Activated CD4-positive, alpha-beta memory T cell treated with anti-CD3 and anti-CD28 coated beads, Interleukin-2, amount 10 ng/mL, durations not matched to agents 7 days and 5 days (primary cell): ENCODE results near the gene COL2A1. TPM values are rescaled to one million over a fixed set of nuclear protein-coding genes. Genes with fewer than 3 reads are reported as not detected.
A peak's percentile ranks its signal among the peaks of the same experiment; 100 is the strongest.

ENCODE experiments used
- CTCF ChIA-PET: fragments of 350-600 bp; sonication (Branson Sonifier 250); formaldehyde crosslinking; loops from one replicate; lab custom pipeline; 2021; ENCODE audit warnings: antibody characterized with exemption, inconsistent platforms; lab: Charles Lee
- POLR2A ChIA-PET: fragments of 350-600 bp; sonication (Branson Sonifier 250); formaldehyde crosslinking; loops from one replicate; lab custom pipeline; 2021; ENCODE audit warnings: antibody characterized with exemption; lab: Charles Lee
- DNase-seq: peaks from one replicate; pipeline ENCODE4 v3.0.0-alpha.2; 2020
- H3K27ac Mint-ChIP-seq: one replicate; pipeline ENCODE4 v1.8.0; 2021; ENCODE audit warnings: mild to moderate bottlenecking, mixed read lengths
- H3K27me3 Mint-ChIP-seq: one replicate; pipeline ENCODE4 v1.8.0; 2021; ENCODE audit warnings: mixed read lengths
- H3K36me3 Mint-ChIP-seq: one replicate; pipeline ENCODE4 v1.8.0; 2021; ENCODE audit warnings: low read depth, mixed read lengths
- H3K4me1 Mint-ChIP-seq: one replicate; pipeline ENCODE4 v1.8.0; 2021; ENCODE audit warnings: mixed read lengths
- H3K4me3 Mint-ChIP-seq: one replicate; pipeline ENCODE4 v1.8.0; 2021; ENCODE audit warnings: mild to moderate bottlenecking, mixed read lengths
- H3K9me3 Mint-ChIP-seq: one replicate; pipeline ENCODE4 v1.8.0; 2021; ENCODE audit warnings: mixed read lengths
- total RNA-seq, 2 experiments: library from RNA; stranded (reverse); gene quantifications; one replicate each; pipeline ENCODE4 v1.2.3, GENCODE V29; 2021

The COL2A1 gene
- total RNA-seq: not detected

GRCh38 chr12:48004053-48004941 lies at the start of gene COL2A1:
Gene COL2A1, minus strand, starts transcription at chr12:48004476. Its CDS starts 155 bp downstream, at chr12:48004321.
- DNase-seq: peak; percentile 31
- ChIA-PET POLR2A (interaction anchor here (1.6 kb wide), 1 partner anchor 14 kb away, joined by 4 read pairs; no protein-coding TSS in a partner anchor), CTCF (no interaction called here)
- Mint-ChIP-seq H3K36me3 (no peaks in the 10 kb centered on the region), H3K4me3 (peak within 1 kb of the TSS; percentile 46), H3K9me3 (no peaks in the 10 kb centered on the region), H3K27ac (no peak within 1 kb of the TSS), H3K4me1 (peaks cover 33% of the 10 kb centered on the region), H3K27me3 (peaks cover 95% of the 10 kb centered on the region)

- Mint-ChIP-seq H3K36me3 (peaks cover 24% of the 10 kb centered on the region), H3K4me1 (peaks cover 6% of the 10 kb centered on the region), H3K4me3 (no peak overlapping the region), H3K27ac (no peak overlapping the region), H3K27me3 (no peaks in the 10 kb centered on the region), H3K9me3 (peaks cover 7% of the 10 kb centered on the region)
- ChIA-PET CTCF (interaction anchor here (0.9 kb wide), 1 partner anchor 10 kb away, joined by 3 read pairs; no protein-coding TSS in a partner anchor), POLR2A (interaction anchor here (0.6 kb wide), 1 partner anchor 296 kb away, joined by 4 read pairs; no protein-coding TSS in a partner anchor)
- DNase-seq: no peak
Observed at GRCh38 chr12:48053883-48054282, 49.6 kb upstream of the COL2A1 start.

GRCh38 chr12:48053122-48053521 lies 48.8 kb upstream of the COL2A1 start:
- CTCF ChIA-PET: interaction anchor here (0.9 kb wide), 1 partner anchor 11 kb away, joined by 3 read pairs; no protein-coding TSS in a partner anchor

GRCh38 chr12:48051681-48052080 lies 47.4 kb upstream of the COL2A1 start:
- H3K27me3 Mint-ChIP-seq: no peaks in the 10 kb centered on the region
- H3K4me3 Mint-ChIP-seq: no peak overlapping the region
- H3K9me3 Mint-ChIP-seq: no peaks in the 10 kb centered on the region
- H3K4me1 Mint-ChIP-seq: peaks cover 6% of the 10 kb centered on the region
- no peak overlapping the region for H3K27ac Mint-ChIP-seq
- no peak for DNase-seq
- CTCF ChIA-PET: interaction anchor here (0.8 to 1.4 kb wide), 2 partner anchors 88 to 106 kb away, joined by 3 to 10 read pairs; partner anchors contain the start of genes ASB8 and TMEM106C
- POLR2A ChIA-PET: interaction anchor here (1.4 to 1.5 kb wide), 2 partner anchors 54 to 68 kb away, joined by 3 read pairs; partner anchors contain the start of genes PFKM and SENP1
- peaks cover 33% of the 10 kb centered on the region for H3K36me3 Mint-ChIP-seq

More at GRCh38 chr12:48053122-48053521, 48.8 kb upstream of the COL2A1 start:
- no peak overlapping the region for H3K4me3 Mint-ChIP-seq
- H3K27ac Mint-ChIP-seq: no peak overlapping the region
- peaks cover 6% of the 10 kb centered on the region for H3K4me1 Mint-ChIP-seq
- H3K36me3 Mint-ChIP-seq: peaks cover 22% of the 10 kb centered on the region
- no peaks in the 10 kb centered on the region for H3K9me3 Mint-ChIP-seq
- H3K27me3 Mint-ChIP-seq: no peaks in the 10 kb centered on the region
- POLR2A ChIA-PET: interaction anchor here (0.6 to 1.5 kb wide), 3 partner anchors 52 to 297 kb away, joined by 3 to 4 read pairs (median 3); partner anchors contain the start of gene SENP1
- DNase-seq: no peak

- CTCF ChIA-PET: no interaction called here
- peaks cover 45% of the 10 kb centered on the region for H3K36me3 Mint-ChIP-seq
- no peak overlapping the region for H3K4me3 Mint-ChIP-seq
- POLR2A ChIA-PET: no interaction called here
- peaks cover 6% of the 10 kb centered on the region for H3K4me1 Mint-ChIP-seq
- no peaks in the 10 kb centered on the region for H3K9me3 Mint-ChIP-seq
- no peaks in the 10 kb centered on the region for H3K27me3 Mint-ChIP-seq
- no peak overlapping the region for H3K27ac Mint-ChIP-seq
- no peak for DNase-seq
Observed at GRCh38 chr12:48050174-48050573, 45.9 kb upstream of the COL2A1 start.

GRCh38 chr12:48045965-48046518 lies 41.8 kb upstream of the COL2A1 start:
- Mint-ChIP-seq H3K36me3 (peaks cover 58% of the 10 kb centered on the region), H3K4me3 (no peak overlapping the region), H3K27ac (no peak overlapping the region), H3K9me3 (no peaks in the 10 kb centered on the region), H3K4me1 (no peaks in the 10 kb centered on the region), H3K27me3 (no peaks in the 10 kb centered on the region)
- CTCF ChIA-PET: interaction anchor here (1.4 kb wide), 1 partner anchor 83 kb away, joined by 3 read pairs; the partner anchor contains the start of gene TMEM106C
- POLR2A ChIA-PET: no interaction called here
- DNase-seq: no peak

GRCh38 chr12:48045061-48045846 lies 41.0 kb upstream of the COL2A1 start:
- Mint-ChIP-seq H3K9me3 (no peaks in the 10 kb centered on the region), H3K4me3 (no peak overlapping the region), H3K27me3 (no peaks in the 10 kb centered on the region), H3K4me1 (no peaks in the 10 kb centered on the region), H3K27ac (no peak overlapping the region), H3K36me3 (peaks cover 58% of the 10 kb centered on the region)
- POLR2A ChIA-PET: no interaction called here
- DNase-seq: no peak
- CTCF ChIA-PET: no interaction called here

GRCh38 chr12:48044396-48044795 lies 40.1 kb upstream of the COL2A1 start:
- DNase-seq: no peak
- ChIA-PET POLR2A (no interaction called here), CTCF (no interaction called here)
- no peaks in the 10 kb centered on the region for H3K9me3 Mint-ChIP-seq
- H3K27ac Mint-ChIP-seq: no peak overlapping the region
- no peaks in the 10 kb centered on the region for H3K27me3 Mint-ChIP-seq
- peaks cover 58% of the 10 kb centered on the region for H3K36me3 Mint-ChIP-seq
- H3K4me3 Mint-ChIP-seq: no peak overlapping the region
- no peaks in the 10 kb centered on the region for H3K4me1 Mint-ChIP-seq

GRCh38 chr12:48043771-48044170 lies 39.5 kb upstream of the COL2A1 start:
- Mint-ChIP-seq H3K4me1 (no peaks in the 10 kb centered on the region), H3K36me3 (peaks cover 52% of the 10 kb centered on the region), H3K9me3 (no peaks in the 10 kb centered on the region), H3K4me3 (no peak overlapping the region), H3K27ac (no peak overlapping the region), H3K27me3 (no peaks in the 10 kb centered on the region)
- CTCF ChIA-PET: no interaction called here
- DNase-seq: no peak
- POLR2A ChIA-PET: no interaction called here

GRCh38 chr12:48041591-48042423 lies 37.5 kb upstream of the COL2A1 start:
- H3K27me3 Mint-ChIP-seq: no peaks in the 10 kb centered on the region
- ChIA-PET POLR2A (interaction anchor here (0.7 kb wide), 1 partner anchor 652 kb away, joined by 3 read pairs; no protein-coding TSS in a partner anchor), CTCF (interaction anchor here (0.6 to 1.1 kb wide), 2 partner anchors 51 to 711 kb away, joined by 3 read pairs; no protein-coding TSS in a partner anchor)
- H3K36me3 Mint-ChIP-seq: peaks cover 38% of the 10 kb centered on the region
- no peak for DNase-seq
- no peak overlapping the region for H3K4me3 Mint-ChIP-seq
- H3K9me3 Mint-ChIP-seq: no peaks in the 10 kb centered on the region
- peaks cover 6% of the 10 kb centered on the region for H3K4me1 Mint-ChIP-seq
- H3K27ac Mint-ChIP-seq: no peak overlapping the region

GRCh38 chr12:48040354-48040753 lies 36.1 kb upstream of the COL2A1 start:
- ChIA-PET POLR2A (no interaction called here), CTCF (no interaction called here)
- H3K4me3 Mint-ChIP-seq: no peak overlapping the region
- peaks cover 24% of the 10 kb centered on the region for H3K36me3 Mint-ChIP-seq
- peaks cover 6% of the 10 kb centered on the region for H3K4me1 Mint-ChIP-seq
- no peak for DNase-seq
- no peak overlapping the region for H3K27ac Mint-ChIP-seq
- no peaks in the 10 kb centered on the region for H3K9me3 Mint-ChIP-seq
- H3K27me3 Mint-ChIP-seq: no peaks in the 10 kb centered on the region

- peaks cover 6% of the 10 kb centered on the region for H3K4me1 Mint-ChIP-seq
- H3K27me3 Mint-ChIP-seq: no peaks in the 10 kb centered on the region
- CTCF ChIA-PET: no interaction called here
- no peak overlapping the region for H3K27ac Mint-ChIP-seq
- POLR2A ChIA-PET: no interaction called here
- H3K36me3 Mint-ChIP-seq: peaks cover 15% of the 10 kb centered on the region
- DNase-seq: no peak
- no peaks in the 10 kb centered on the region for H3K9me3 Mint-ChIP-seq
- no peak overlapping the region for H3K4me3 Mint-ChIP-seq
Observed at GRCh38 chr12:48039151-48039550, 34.9 kb upstream of the COL2A1 start.
